Left kidney (tissue), 2 donors: ENCODE data around the gene DSCAM. TPM values are rescaled to one million over a fixed set of nuclear protein-coding genes. Genes with fewer than 3 reads are reported as not detected.
"Not testable (repeated sequence)": the region's sequence is repeated elsewhere in the genome, so short reads cannot be mapped to it uniquely, and the experiment has no call there.

ENCODE experiments used
- DNase-seq: peaks from one replicate; pipeline ENCODE4 v3.0.0-alpha.2; 2013
- polyA plus RNA-seq: library from polyadenylated mRNA; unstranded; fragments of 120-200 nt; gene quantifications from one replicate; pipeline ENCODE4 v1.2.1, GENCODE V29; 2013; ENCODE audit not compliant: insufficient read length

DSCAM gene
- polyA plus RNA-seq, 1 donor: 0.03 TPM

DNA sequence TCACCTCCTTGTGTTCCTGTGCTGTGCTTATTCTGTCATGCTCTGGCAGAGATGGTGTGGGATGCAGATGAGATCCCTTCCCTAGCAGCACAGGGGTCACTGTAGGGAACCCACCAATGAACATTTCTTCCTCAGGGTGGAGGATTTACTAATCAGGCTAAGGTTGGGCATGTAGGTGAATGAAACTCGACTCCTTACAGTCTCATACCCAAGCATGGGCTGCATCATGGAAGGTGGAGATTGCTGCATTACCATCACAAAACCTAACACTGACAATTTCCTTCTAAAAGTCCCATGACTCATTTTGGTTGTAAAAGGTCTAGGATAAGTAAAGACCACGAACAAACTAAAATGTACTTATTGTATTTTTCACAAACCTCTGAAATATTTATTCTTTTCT, 399.9 kb downstream of the DSCAM start:
- DNase-seq: no peak

DNA sequence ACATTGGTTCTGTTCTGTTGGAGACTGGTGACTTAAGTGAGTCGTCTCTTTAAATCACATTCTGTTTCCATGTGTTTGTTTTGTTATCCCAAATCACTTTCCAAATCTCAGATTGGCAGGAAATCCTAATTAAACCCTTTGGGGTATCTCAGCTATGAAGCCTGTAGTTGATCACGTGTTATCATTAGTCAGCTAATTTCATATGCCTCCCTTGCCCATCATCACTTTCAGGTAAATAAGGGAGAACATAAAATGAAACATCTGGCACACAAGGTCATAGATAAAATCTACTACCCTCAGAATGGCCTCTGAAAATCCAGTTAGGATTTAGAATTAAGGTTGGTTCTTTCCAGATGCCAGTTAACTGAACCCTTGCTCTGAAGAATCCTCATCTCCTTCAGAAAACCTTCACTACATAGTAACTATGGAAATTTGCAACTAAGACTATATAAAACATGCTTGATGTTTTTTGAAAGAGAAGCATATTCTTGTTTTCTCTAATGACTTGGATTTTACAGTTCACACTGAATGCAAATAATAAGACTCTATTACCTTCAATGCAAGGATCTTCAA, 401.5 kb downstream of the DSCAM start:
- no peak for DNase-seq

DNA sequence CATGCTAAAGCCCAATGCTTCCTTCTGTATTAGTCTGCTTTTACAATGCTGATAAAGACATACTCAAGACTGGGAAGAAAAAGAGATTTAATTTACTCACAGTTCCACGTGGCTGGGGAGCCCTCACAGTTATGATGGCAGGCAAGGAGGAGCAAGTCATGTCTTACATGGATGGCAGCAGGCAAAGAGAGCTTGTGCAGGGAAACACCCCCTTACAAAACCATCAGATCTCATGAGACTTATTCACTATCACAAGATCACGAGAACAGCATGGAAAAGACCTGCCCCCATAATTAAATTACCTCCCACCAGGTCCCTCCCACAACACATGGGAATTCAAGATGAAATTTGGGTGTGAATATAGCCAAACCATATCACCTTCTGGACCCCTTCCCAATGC, 407.4 kb downstream of the DSCAM start:
- DNase-seq: not testable (repeated sequence)

DNA sequence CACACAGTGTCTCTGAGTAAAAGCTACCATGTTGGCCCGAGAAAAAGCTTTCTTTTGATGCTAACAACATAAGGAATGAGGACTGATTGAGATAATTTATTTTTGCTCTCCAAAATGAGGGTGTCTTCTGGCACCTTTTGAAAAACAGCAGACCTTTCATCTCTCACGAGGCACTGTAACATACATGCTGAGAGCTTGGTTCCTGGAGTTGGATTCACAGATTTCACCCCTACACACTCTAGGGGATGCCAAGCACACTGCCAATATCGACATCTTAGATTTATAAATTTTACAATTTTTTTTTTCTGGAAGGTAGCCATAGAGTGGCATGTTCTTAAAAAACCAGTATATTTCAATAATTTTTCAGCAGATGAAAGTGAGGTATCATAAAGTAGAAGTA, 408.3 kb downstream of the DSCAM start:
- DNase-seq: no peak

DNA sequence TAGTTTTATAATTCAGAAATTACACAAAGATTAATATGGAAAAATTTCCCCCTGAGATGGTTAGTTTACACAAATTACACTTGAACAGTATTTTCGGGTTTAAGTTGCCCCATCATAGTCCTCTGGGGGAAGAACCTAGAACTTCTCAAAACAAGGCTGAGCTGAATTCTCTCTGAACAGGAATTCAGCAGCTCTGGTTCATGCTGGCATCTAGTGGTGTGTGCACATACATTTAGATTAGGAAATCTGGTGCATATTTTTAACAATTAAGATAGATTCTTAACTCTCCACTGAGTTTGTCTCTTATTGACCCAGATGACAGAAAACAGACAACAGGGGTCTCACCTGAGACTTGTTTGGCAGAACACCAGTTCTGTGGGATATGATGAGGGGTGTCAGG, 410.7 kb downstream of the DSCAM start:
- no peak for DNase-seq

GRCh38 chr21:40433538-40433937, 413.4 kb downstream of the DSCAM start:
- no peak for DNase-seq

GRCh38 chr21:40425981-40426380, 421.0 kb downstream of the DSCAM start:
- DNase-seq: no peak

GRCh38 chr21:40422896-40423635, 423.9 kb downstream of the DSCAM start:
- peak; percentile 51 for DNase-seq

DNA sequence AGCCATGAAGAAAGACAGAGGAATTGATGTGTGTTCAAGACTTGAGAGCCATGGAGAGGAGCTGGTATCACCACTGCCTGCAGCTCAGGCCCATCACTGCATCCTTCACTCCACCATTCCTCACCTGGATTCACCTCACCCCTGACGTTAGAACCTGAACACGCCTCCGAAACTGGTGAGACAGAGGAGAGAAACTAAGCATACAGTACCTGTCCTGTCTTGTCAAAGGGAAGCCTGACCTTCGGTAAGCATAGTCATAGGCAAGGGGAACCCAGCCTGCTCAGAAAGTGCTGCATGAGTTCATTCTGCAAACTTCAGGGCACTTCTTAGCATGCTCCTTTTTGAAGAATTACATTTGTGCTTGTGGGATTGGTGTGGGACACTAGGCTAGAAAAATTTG, 425.8 kb downstream of the DSCAM start:
- DNase-seq: no peak

- no peak for DNase-seq
These were observed 430.4 kb downstream of the DSCAM start for GRCh38 chr21:40416572-40416971.

- DNase-seq: no peak
These were observed 438.4 kb downstream of the DSCAM start for GRCh38 chr21:40408561-40408960.

DNA sequence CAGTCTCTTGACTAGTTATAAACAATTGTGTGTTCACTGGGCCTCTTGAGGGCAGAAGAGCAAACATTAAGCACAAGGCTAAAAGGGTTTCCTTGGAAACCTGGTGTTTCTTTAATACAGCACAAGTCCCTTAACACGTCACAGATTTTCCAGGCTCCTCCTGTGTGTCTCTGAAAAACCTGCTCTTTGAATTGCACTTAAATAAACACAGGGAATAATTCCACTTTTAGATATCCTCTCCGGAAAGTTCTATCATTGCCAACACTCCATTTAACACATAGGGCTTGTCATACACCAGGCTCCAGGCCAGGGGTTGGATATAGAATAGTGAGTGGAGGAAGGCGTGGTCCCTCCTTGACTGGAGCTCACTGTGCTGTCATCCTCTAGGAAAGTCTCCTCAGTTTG, 442.6 kb downstream of the DSCAM start:
- peak; percentile 48 for DNase-seq

- no peak for DNase-seq
These were observed 443.9 kb downstream of the DSCAM start for GRCh38 chr21:40402884-40403582.

DNA sequence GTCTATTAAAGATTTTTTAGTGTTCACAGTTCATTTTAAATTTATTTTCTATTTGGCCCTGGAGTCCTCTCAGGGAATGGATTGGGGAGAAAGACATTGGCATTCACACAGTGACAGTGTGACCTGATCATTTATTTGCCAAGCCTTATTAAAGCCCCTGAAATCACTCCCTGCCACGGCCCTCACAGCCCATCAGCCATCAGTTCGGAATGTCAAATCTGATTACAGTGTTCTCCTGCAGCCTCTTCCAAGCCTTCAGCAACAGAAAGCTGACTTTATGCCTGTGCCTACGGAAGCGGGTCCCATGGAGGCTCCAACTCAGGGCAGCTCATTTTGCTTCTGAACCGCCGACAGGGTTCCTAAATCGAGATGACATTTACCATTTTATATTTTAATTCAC, 451.2 kb downstream of the DSCAM start:
- no peak for DNase-seq

DNA sequence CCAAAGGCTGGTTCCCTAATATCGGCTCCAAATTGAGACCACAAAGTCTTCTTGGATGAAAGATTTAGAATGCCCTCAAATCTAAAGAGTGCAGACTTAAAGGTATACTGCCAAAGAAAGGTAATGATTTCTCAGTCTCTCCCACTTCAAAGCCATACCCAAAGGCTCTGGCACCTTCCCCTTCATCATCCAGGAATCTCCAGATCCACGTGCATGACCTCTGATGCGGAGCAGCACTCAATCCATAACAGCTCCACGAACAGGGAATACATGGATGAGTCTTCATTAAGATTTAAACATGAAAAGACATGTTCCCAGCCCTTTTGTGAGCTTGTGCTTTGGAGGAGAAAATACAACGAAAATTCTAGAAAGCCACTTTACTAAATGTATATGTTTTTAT, 453.9 kb downstream of the DSCAM start:
- no peak for DNase-seq

GRCh38 chr21:40388046-40388445, 458.9 kb downstream of the DSCAM start:
- no peak for DNase-seq

DNA sequence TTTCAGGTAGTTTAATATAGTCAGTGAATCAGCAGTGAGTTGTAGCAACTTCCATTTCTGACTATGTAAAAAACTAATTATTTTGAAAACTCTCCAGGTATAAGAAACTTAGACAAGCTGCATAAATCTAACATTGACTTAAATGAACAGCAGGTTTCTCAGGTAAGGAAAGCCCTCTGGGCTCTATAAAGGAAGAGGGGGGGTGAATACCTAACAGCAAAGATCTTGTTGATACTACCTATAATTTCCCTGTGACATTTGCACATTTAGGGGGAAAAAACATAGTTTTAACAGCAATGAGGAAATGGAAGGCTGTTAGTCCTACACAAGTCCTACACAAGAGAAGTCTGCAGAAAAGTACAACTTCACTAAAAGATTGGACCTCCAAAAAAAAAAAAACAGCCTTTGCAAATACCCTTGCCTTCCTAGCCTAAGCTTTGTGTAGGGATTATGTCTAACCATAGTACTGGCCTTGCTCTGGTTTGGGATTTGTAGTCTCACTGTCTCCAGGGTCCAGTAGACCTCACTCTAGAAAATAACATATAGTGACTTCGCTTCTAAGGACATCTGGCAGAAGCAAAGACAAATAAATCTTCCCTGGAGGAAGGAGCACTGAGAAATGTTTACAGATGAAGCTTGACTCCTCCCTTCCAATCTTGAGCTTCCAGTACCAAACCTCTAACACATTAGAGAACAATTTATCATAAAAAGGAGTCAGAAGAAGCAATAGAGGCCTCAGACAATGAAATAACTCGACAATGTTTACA, 459.8 kb downstream of the DSCAM start:
- no peak for DNase-seq

GRCh38 chr21:40386294-40386911, 460.6 kb downstream of the DSCAM start:
- DNase-seq: peak; percentile 40

GRCh38 chr21:40385883-40386282, 461.1 kb downstream of the DSCAM start:
- peak; percentile 13 for DNase-seq

DNA sequence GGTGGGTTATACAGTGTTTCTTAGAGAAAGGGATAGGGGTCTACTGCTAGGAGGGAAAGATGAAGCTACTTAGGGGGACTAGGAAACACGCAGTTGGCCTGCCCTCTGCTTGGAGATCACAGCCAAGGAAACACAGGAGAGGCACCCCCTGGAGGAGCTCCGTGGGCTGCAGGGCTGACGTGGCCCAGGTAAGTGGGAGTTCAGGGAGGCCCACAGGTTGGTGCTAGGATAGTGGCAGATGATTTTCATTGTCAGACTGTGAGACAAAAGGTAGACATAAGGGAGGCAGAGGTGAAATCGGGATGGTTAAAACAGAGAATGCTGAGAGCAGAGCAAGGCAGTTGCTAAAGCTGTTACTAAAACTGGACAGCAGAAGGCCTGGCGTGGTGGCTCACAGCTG, 463.0 kb downstream of the DSCAM start:
- DNase-seq: no peak

DNA sequence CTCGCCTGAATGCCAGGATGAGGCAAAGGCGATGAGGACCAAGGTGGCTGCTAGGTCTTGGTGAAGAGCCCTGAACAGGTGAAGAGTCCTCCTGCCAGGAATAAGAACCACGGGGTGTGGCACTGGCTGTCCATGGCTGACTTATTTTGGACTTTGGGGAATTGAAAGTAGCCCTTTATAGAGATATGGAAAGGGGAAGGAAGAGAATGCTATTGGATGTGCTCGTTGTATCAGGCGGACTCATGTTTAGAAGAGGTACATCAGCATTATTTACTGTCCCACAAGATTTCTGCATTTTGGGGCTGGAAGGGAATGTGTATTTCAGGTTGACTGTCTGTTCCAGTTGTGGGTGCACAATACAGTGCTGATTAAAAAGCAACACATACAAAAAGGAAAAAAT, 465.8 kb downstream of the DSCAM start:
- no peak for DNase-seq
